OCI-LY7 (cell line): ENCODE data around the gene PALLD.

ENCODE experiments used
- CTCF ChIP-seq: fragments of 200-600 bp; sonication (generic); conservative IDR thresholded peaks from 2 replicates; pipeline ENCODE4 v1.5.1; 2014; ENCODE audit warnings: mild to moderate bottlenecking, antibody characterized with exemption, low read length, moderate library complexity, mixed read lengths
- EZH2phosphoT487 ChIP-seq: fragments of 200-600 bp; sonication (generic); IDR thresholded peaks from 2 replicates; pipeline ENCODE4 v1.6.1; 2018; ENCODE audit warnings: low read depth, borderline replicate concordance, mild to moderate bottlenecking, mixed run types, antibody characterized with exemption, low read length, moderate library complexity, mixed read lengths

- TF ChIP-seq CTCF (no peak), EZH2phosphoT487 (no peak)
Measured at GRCh38 chr4:168569931-168570276, 73.1 kb downstream of the PALLD start.
